ENCODE results near the gene GALK2.

The GALK2 gene

DNA sequence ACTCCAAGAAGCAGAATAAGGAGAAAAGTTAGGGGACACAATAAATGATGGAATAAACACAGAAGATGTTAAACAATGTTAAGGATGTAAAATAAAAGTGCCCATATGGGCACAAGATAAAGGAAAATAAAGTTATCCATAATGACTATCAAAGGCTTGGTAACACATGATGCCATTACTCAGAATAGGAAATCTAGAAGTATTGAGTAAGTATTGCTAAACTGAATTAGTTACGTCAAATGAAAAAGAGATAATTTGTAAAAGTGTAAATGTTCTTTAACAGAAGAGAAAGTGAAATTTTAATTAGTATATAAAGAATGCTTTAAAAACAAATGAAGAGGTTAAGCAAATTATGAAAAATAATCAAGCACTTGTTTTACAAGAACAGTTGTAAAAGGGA, 21.3 kb upstream of the GALK2 start:
- TF ChIP-seq FOXP2 (optimal IDR thresholded peaks at IDR 0.05; ENCODE audit: borderline replicate concordance, extremely low read depth, extremely low read length, insufficient read depth) (no peak), TAF1 (IDR thresholded peaks at IDR 0.05; ENCODE audit: borderline replicate concordance, insufficient read depth, low read length) (no peak), POLR2AphosphoS5 (IDR thresholded peaks at IDR 0.05; ENCODE audit: low read depth, low read length) (no peak), SIN3A (IDR thresholded peaks at IDR 0.05; ENCODE audit: borderline replicate concordance, insufficient read depth, low read length) (no peak), REST (IDR thresholded peaks at IDR 0.05; ENCODE audit: insufficient read depth in 1 of 2, low read depth in 2 of 2, low read length in 2 of 2) (no peak)

DNA sequence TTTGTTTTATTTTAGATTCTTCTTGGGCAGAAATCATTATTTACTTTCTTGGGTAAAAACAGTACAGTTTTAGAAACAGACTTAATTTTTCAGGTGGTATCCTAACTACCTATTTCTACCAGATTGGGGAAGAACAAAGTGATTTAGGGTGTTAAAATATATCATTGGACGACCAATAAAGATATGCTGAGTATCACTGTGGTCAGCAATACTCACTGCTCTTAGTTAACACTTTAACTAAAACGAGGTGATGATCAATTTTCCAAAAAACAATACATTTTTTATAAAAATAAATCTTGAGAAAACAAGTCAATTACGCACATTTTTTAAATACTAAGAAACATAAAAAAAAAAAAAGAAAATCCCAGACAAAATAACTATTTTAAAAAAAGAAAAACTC, 18.2 kb upstream of the GALK2 start:
- no peak for TF ChIP-seq TAF1 (IDR thresholded peaks at IDR 0.05; ENCODE audit: borderline replicate concordance, insufficient read depth, low read length)
- no peak for TF ChIP-seq FOXP2 (optimal IDR thresholded peaks at IDR 0.05; ENCODE audit: borderline replicate concordance, extremely low read depth, extremely low read length, insufficient read depth)
- TF ChIP-seq POLR2AphosphoS5 (IDR thresholded peaks at IDR 0.05; ENCODE audit: low read depth, low read length): no peak

DNA sequence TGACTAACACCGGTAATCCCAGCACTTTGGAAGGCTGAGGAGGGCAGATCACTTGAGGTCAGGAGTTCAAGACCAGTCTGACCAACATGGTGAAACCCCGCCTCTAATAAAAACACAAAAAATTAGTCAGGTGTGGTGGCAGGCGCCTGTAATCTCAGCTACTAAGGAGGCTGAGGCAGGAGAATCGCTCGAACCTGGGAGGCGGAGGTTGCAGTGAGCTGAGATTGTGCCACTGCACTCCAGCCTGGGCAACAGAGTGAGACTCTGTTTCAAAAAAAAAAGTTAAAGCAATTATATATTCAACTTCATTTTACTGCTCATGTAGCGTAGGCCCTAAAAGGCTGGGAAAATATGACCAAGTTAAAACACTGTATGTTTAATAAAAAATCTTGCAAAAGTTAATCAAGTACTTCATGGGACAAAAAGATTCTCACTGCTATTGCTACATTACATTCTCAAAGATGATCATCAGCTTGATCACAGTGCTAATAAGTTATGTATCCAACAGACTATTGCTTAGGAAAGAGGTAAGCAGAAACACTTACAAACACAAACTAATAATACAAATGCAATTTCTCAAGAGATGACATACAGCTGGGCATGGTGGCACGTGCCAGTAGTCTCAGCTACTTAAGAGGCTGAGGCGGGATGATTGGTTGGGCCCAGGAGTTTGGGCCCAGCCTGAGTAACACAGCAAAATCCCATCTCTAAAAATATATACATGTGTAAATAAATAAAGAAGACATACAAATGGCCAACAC, 17.3 kb upstream of the GALK2 start:
- TF ChIP-seq REST (IDR thresholded peaks at IDR 0.05; ENCODE audit: insufficient read depth in 1 of 2, low read depth in 2 of 2, low read length in 2 of 2) (no peak), FOXP2 (optimal IDR thresholded peaks at IDR 0.05; ENCODE audit: borderline replicate concordance, extremely low read depth, extremely low read length, insufficient read depth) (no peak), TAF1 (IDR thresholded peaks at IDR 0.05; ENCODE audit: borderline replicate concordance, insufficient read depth, low read length) (no peak), SIN3A (IDR thresholded peaks at IDR 0.05; ENCODE audit: borderline replicate concordance, insufficient read depth, low read length) (no peak), POLR2AphosphoS5 (IDR thresholded peaks at IDR 0.05; ENCODE audit: low read depth, low read length) (no peak)

GRCh38 chr15:49154359-49154758, 15.7 kb upstream of the GALK2 start:
- TF ChIP-seq TAF1 (IDR thresholded peaks at IDR 0.05; ENCODE audit: borderline replicate concordance, insufficient read depth, low read length) (no peak), REST (IDR thresholded peaks at IDR 0.05; ENCODE audit: insufficient read depth in 1 of 2, low read depth in 2 of 2, low read length in 2 of 2) (no peak), FOXP2 (optimal IDR thresholded peaks at IDR 0.05; ENCODE audit: borderline replicate concordance, extremely low read depth, extremely low read length, insufficient read depth) (no peak)

DNA sequence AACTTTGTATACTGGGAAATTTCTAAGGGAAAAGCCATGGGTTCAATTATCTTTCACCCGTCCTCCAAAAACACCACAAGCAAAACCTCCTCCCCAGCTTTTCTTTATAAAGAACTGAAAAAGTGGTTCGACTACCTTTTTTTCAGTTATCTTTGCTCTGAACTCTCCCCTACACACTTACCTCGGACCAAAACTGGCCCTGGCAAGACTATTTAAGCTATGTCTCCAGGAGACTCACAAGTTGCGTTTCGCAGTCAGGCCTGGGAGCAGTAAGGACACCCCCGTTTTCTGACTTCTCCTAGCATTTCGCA, 15.3 kb upstream of the GALK2 start:
- TF ChIP-seq FOXP2 (optimal IDR thresholded peaks at IDR 0.05; ENCODE audit: borderline replicate concordance, extremely low read depth, extremely low read length, insufficient read depth) (no peak), TAF1 (IDR thresholded peaks at IDR 0.05; ENCODE audit: borderline replicate concordance, insufficient read depth, low read length) (no peak), POLR2AphosphoS5 (IDR thresholded peaks at IDR 0.05; ENCODE audit: low read depth, low read length) (no peak), SIN3A (IDR thresholded peaks at IDR 0.05; ENCODE audit: borderline replicate concordance, insufficient read depth, low read length) (no peak), REST (IDR thresholded peaks at IDR 0.05; ENCODE audit: insufficient read depth in 1 of 2, low read depth in 2 of 2, low read length in 2 of 2) (no peak)
